ENCODE measurements around the gene SCAMP2. TPM values are rescaled to one million over a fixed set of nuclear protein-coding genes. Genes with fewer than 3 reads are reported as not detected.

Gene SCAMP2
- total and polyA plus RNA-seq, 4 donors: 21.7 to 42.5 (median 29.1) TPM

DNA sequence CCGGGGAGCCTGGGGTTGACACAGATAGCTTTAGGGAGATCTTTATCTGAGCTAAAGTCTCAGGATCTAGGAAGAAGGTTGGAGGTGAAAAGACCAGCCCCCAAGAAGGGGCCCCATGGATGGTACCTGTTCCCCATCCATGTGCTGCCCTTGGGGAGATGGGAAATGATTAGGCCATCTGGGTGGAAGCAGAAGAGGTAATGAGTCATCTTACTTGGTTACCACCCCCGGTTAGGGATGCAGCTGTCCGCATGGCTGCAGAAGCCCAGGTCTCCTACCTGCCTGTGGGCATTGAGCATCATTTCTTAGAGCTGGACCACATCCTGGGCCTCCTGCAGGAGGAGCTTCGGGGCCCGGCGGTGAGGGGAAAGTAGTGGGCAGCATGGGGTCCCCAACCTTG is 49.8 kb downstream of the SCAMP2 start:
- no peak overlapping the region for H3K27ac ChIP-seq (ENCODE audit: low read depth in 1 of 2, low read length in 2 of 2)
- H3K4me3 ChIP-seq (ENCODE audit: low read depth in 1 of 3, low read length in 3 of 3): no peak overlapping the region
- peaks cover 0 to 3% (median under 1%) of the 10 kb centered on the region in 4 donors for H3K27me3 ChIP-seq (ENCODE audit: control insufficient read depth in 4 of 4, insufficient read depth in 4 of 4, low read length in 3 of 4)
- no peak for DNase-seq (ENCODE audit: low spot score)
- WGBS: 75% methylated on average over 6 of the region's 6 CpGs
- no peaks in the 10 kb centered on the region for H3K9me3 ChIP-seq (ENCODE audit: control insufficient read depth in 4 of 4, low read length in 3 of 4)
- no peaks in the 10 kb centered on the region for H3K36me3 ChIP-seq (ENCODE audit: control insufficient read depth in 4 of 4, insufficient read depth in 3 of 4, low read depth in 1 of 4, low read length in 3 of 4)
- H3K4me1 ChIP-seq (ENCODE audit: control insufficient read depth in 4 of 4, insufficient read depth in 4 of 4, low read length in 3 of 4): peaks cover 0 to 1% (median 0%) of the 10 kb centered on the region in 4 donors
- no peak for TF ChIP-seq SP1 (IDR thresholded peaks at IDR 0.05)
- no peak for TF ChIP-seq HNF4A (conservative IDR thresholded peaks at IDR 0.05)
- TF ChIP-seq GABPA (IDR thresholded peaks at IDR 0.05 in 1 of 2, conservative IDR thresholded peaks at IDR 0.05 in 1 of 2): no peak
- TF ChIP-seq, protein P1, sequence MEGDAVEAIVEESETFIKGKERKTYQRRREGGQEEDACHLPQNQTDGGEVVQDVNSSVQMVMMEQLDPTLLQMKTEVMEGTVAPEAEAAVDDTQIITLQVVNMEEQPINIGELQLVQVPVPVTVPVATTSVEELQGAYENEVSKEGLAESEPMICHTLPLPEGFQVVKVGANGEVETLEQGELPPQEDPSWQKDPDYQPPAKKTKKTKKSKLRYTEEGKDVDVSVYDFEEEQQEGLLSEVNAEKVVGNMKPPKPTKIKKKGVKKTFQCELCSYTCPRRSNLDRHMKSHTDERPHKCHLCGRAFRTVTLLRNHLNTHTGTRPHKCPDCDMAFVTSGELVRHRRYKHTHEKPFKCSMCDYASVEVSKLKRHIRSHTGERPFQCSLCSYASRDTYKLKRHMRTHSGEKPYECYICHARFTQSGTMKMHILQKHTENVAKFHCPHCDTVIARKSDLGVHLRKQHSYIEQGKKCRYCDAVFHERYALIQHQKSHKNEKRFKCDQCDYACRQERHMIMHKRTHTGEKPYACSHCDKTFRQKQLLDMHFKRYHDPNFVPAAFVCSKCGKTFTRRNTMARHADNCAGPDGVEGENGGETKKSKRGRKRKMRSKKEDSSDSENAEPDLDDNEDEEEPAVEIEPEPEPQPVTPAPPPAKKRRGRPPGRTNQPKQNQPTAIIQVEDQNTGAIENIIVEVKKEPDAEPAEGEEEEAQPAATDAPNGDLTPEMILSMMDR (IDR thresholded peaks at IDR 0.05; ENCODE audit: low read depth, low read length, missing input control): no peak
- no peak for TF ChIP-seq FOXA1 (IDR thresholded peaks at IDR 0.05)
- no peak for TF ChIP-seq RXRA (IDR thresholded peaks at IDR 0.05)
- no peak for TF ChIP-seq TAF1 (conservative IDR thresholded peaks at IDR 0.05)
- TF ChIP-seq, protein P2, sequence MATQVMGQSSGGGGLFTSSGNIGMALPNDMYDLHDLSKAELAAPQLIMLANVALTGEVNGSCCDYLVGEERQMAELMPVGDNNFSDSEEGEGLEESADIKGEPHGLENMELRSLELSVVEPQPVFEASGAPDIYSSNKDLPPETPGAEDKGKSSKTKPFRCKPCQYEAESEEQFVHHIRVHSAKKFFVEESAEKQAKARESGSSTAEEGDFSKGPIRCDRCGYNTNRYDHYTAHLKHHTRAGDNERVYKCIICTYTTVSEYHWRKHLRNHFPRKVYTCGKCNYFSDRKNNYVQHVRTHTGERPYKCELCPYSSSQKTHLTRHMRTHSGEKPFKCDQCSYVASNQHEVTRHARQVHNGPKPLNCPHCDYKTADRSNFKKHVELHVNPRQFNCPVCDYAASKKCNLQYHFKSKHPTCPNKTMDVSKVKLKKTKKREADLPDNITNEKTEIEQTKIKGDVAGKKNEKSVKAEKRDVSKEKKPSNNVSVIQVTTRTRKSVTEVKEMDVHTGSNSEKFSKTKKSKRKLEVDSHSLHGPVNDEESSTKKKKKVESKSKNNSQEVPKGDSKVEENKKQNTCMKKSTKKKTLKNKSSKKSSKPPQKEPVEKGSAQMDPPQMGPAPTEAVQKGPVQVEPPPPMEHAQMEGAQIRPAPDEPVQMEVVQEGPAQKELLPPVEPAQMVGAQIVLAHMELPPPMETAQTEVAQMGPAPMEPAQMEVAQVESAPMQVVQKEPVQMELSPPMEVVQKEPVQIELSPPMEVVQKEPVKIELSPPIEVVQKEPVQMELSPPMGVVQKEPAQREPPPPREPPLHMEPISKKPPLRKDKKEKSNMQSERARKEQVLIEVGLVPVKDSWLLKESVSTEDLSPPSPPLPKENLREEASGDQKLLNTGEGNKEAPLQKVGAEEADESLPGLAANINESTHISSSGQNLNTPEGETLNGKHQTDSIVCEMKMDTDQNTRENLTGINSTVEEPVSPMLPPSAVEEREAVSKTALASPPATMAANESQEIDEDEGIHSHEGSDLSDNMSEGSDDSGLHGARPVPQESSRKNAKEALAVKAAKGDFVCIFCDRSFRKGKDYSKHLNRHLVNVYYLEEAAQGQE (IDR thresholded peaks at IDR 0.05): no peak
- TF ChIP-seq, protein P3, sequence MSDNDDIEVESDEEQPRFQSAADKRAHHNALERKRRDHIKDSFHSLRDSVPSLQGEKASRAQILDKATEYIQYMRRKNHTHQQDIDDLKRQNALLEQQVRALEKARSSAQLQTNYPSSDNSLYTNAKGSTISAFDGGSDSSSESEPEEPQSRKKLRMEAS (IDR thresholded peaks at IDR 0.05): no peak
- no peak for TF ChIP-seq FOXA2 (IDR thresholded peaks at IDR 0.05)
- no peak for TF ChIP-seq EGR1 (IDR thresholded peaks at IDR 0.05; ENCODE audit: low read depth in 2 of 2)
- no peak for TF ChIP-seq JUND (IDR thresholded peaks at IDR 0.05)
- TF ChIP-seq HNF4G (IDR thresholded peaks at IDR 0.05): no peak
- TF ChIP-seq RAD21 (IDR thresholded peaks at IDR 0.05): no peak
- no peak for TF ChIP-seq NR2F2 (IDR thresholded peaks at IDR 0.05)
- TF ChIP-seq YY1 (IDR thresholded peaks at IDR 0.05): no peak
- TF ChIP-seq, protein P4, sequence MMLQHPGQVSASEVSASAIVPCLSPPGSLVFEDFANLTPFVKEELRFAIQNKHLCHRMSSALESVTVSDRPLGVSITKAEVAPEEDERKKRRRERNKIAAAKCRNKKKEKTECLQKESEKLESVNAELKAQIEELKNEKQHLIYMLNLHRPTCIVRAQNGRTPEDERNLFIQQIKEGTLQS (IDR thresholded peaks at IDR 0.05): no peak
- TF ChIP-seq, protein P5, sequence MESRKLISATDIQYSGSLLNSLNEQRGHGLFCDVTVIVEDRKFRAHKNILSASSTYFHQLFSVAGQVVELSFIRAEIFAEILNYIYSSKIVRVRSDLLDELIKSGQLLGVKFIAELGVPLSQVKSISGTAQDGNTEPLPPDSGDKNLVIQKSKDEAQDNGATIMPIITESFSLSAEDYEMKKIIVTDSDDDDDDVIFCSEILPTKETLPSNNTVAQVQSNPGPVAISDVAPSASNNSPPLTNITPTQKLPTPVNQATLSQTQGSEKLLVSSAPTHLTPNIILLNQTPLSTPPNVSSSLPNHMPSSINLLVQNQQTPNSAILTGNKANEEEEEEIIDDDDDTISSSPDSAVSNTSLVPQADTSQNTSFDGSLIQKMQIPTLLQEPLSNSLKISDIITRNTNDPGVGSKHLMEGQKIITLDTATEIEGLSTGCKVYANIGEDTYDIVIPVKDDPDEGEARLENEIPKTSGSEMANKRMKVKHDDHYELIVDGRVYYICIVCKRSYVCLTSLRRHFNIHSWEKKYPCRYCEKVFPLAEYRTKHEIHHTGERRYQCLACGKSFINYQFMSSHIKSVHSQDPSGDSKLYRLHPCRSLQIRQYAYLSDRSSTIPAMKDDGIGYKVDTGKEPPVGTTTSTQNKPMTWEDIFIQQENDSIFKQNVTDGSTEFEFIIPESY (IDR thresholded peaks at IDR 0.05): no peak
- H3K9ac ChIP-seq (ENCODE audit: low read depth in 1 of 2, low read length in 2 of 2): no peak overlapping the region

Data from liver (tissue), 9 donors.